ENCODE data around the gene FMNL2.

Gene FMNL2

GRCh38 chr2:152446213-152446612, 111.2 kb downstream of the FMNL2 start:
- no peak for DNase-seq (ENCODE audit: low read depth in 2 of 2)

GRCh38 chr2:152447897-152448296, 112.9 kb downstream of the FMNL2 start:
- DNase-seq (ENCODE audit: low read depth in 2 of 2) = no peak

DNA sequence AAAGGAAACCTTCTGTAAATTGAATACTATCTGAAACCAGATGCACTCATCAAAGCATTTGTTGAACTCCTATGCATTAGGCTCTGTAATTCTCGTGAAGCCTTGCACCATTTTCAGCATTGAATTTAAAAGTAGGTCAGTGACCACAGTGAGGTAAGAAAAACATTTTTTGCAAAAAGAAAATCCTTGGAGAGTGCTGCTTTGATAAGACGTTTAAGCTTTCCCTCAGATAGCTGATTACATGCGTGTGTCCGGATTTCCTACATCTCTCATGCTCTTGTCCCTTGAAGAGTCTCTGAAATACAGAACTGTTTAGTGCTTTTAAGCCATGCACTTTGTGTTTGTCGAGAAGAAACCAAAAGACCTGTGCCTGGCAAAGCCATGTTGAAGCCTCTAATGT, 113.6 kb downstream of the FMNL2 start:
- DNase-seq (ENCODE audit: low read depth in 2 of 2) = no peak

DNA sequence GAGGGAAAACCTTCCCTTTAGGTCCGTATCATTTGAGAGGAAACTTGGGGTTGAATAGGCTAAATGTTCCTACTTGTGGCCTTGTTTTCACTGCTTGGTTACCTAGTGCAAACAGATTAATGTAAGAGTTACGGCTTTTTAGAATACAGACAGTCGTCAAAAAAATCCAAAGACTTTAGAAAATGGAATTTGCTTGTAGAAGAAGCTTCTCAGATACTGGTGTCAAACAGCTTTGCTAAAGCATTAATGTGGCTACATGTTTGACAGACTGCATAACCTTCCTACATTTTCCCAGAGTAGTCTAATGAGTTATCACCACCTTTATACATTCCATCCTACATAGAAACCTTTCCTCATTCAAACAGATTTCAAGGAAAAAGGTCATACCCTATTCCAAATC, 114.6 kb downstream of the FMNL2 start:
- no peak for DNase-seq (ENCODE audit: low read depth in 2 of 2)

DNA sequence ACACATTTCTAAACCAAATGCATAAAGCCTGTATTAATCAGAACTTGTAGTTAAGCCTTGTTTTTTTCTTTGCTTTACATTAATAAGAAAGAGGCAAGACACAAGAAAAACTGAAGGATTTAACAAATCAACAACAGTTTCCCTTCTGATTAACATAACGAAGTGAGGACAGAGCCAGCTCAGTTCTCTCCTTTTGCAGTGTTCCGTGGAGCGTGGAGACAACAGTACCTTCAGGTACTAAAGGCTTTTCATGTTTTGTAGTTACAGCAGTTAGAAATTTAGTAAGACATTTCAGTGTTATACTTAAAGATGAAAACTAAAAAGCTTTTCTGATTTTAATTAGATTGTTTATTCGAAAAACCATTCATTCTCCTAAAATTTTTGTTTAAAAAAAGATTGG, 115.2 kb downstream of the FMNL2 start:
- no peak for DNase-seq (ENCODE audit: low read depth in 2 of 2)

DNA sequence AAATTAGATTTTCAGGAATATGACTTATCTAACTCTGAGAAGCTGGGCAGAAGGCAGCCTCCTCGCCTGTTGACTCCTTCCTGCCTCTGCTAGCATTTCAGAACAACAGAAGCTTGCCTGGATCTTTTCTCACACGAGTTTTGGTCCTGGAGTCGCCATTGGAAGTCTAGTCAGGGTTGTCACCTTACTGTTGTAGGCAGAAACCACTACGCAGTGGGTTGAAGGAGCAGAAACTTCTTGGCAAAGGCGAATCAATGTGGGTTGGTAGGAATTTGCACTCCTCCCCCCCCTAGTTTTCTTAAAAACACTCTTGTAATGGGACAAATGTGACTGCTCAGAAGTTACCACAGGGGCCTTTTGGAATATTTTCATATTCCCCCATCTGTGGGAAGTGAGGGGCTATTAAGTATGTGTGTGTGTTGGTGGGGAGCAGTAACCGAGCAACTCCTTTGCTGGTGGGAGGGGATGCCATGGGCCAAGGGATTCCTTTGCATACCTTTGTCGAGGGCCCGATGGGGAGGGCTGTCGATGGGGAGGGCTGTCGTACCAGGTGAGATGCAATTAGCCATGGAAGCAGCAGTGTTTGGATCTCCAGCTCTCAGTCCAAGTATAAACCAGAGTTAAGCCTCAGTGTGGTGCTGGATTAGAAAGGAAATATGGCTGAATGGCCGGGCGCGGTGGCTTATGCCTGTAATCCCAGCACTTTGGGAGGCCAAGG, 117.4 kb downstream of the FMNL2 start:
- DNase-seq (ENCODE audit: low read depth in 2 of 2) = no peak

- no peak for DNase-seq (ENCODE audit: low read depth in 2 of 2)
Measured at GRCh38 chr2:152453129-152453911, 118.3 kb downstream of the FMNL2 start.

- no peak for DNase-seq (ENCODE audit: low read depth in 2 of 2)
Measured at GRCh38 chr2:152454371-152454770, 119.4 kb downstream of the FMNL2 start.

- no peak for DNase-seq (ENCODE audit: low read depth in 2 of 2)
Measured at GRCh38 chr2:152454960-152455359, 120.0 kb downstream of the FMNL2 start.

DNA sequence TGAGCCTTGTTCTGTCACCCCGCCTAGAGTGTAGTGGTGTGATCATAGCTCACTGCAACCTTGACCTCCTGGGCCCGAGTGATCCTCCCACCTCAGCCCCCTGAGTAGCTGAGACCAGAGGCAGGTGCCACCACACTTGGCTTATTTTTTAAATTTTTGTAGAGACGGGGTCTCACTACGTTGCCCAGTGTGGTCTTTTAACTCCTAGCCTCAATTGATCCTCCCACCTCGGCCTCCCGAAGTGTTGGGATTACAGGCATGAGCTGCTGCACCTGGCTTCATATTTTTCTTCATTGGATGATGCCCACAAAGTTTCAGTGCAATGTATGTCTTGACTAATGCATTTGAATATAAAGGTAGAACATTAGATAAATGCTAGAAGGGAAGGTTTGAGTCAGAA, 120.8 kb downstream of the FMNL2 start:
- no peak for DNase-seq (ENCODE audit: low read depth in 2 of 2)

DNA sequence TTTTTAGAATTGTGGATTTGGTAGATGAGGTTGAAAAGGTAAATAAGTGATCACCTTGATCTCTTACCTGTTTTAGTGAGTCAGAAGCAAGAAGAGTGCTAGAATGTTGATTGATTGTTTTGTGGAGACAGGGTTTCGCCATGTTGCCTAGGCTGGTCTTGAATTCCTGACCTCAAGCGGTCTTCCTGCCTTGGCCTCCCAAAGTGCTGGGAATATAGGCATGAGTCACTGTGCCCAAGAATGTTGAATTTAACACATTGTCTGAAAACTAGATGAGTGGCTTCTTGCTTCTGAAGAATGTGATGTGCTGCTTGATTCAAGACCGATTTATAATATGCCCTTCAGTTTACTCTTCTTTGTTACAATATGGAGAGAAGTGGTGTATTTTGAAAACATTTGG, 121.3 kb downstream of the FMNL2 start:
- no peak for DNase-seq (ENCODE audit: low read depth in 2 of 2)

DNA sequence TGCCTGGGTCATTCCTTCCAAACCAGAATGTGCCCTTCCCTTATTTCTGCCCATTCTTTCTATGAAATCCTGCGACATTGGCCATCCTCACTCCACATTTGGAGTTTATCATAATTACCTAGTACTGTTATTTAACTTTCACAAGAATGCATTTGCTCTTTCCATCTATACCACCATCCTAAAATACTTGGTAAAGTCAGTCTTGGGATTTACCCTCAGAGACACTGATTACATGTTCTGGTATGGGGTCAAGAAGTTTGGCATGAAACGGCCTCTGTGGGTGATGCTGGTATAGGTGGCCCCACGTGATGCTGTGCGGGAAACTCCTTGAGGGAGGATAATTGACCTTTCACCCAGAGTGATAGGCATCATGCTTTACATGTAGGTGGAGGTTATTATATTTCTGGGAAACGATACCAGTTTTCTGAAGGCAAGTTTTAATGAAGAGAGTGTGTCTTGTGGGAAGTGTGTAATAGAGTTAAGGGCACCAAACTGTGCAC, 123.5 kb downstream of the FMNL2 start:
- DNase-seq (ENCODE audit: low read depth in 2 of 2) = no peak

DNA sequence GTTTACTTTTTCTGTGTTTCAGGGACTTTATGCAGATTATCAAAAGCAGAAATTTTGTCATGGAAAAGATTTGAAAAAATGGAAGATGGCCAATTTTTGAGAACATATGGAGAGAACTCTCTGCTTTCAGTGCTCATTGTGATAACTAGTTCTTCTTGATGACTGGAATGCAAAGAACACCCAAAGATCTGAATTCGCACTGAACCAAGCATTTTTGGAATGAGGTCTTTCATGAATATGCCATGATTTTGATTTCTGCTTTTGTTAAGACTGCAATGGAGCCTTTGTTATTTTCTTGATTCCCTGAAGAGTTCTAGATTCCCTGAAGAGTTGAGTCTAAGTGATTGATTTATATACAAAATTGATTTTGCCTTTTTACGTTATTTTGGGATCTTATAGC, 124.1 kb downstream of the FMNL2 start:
- no peak for DNase-seq (ENCODE audit: low read depth in 2 of 2)

GRCh38 chr2:152460567-152460966, 125.6 kb downstream of the FMNL2 start:
- DNase-seq (ENCODE audit: low read depth in 2 of 2) = no peak

DNA sequence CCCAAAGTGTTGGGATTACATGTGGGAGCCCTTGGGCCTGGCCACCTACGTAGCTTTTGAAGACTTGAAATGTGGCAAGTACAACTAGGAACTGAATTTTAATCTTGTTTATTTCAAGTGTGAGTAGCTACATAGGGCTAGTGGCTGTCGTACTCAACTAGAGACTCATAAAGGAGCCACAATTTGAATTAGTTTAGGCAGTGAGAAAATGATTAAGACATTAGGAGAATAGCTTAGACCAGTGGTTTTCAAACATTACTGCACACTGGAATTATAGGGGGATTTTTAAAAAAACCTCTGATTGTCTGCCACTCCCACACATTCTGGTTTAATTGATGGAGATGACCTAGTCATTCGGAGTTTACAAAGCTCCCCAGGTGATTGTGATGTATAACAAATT, 127.1 kb downstream of the FMNL2 start:
- DNase-seq (ENCODE audit: low read depth in 2 of 2) = no peak

GRCh38 chr2:152462779-152463178, 127.8 kb downstream of the FMNL2 start:
- no peak for DNase-seq (ENCODE audit: low read depth in 2 of 2)

GRCh38 chr2:152464851-152465470, 130.0 kb downstream of the FMNL2 start:
- DNase-seq (ENCODE audit: low read depth in 2 of 2) = no peak

DNA sequence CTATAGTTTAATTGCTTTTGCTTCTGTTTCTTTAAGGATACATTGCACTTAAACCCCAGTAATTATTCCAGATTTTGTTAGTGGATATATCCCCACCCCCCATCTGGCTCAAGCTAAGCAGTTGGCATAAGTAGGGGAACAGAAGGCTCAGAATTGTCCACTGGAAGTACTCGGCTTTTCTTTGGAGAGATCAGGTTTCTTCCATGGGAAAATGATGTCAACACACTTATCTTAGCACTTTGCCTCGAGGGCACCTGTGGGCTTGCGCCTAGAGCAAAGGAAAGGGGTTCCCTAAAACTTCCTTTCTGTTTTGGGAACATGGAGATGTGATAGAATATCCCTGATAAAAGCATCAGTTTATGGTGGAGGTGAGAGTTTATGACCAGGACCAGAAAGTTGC, 130.6 kb downstream of the FMNL2 start:
- no peak for DNase-seq (ENCODE audit: low read depth in 2 of 2)

DNA sequence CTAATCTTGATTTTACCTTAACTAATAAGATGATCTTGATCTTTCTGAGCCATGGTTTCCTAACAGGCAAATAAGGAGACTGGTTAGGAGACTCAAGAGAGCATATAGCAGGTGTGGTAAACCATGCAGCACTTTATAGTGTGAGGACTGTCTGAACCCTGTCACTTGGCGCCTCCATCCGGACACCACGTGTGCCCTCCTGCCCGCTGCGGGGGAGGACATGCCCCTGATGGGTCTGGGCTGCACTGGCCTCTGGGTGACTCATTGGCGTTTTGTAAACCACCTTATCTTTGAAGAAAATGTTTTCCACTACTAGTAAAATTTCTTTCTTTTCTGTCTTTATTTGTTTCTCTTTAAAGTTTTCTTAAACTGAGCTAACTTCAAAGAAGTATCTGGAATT, 131.1 kb downstream of the FMNL2 start:
- DNase-seq (ENCODE audit: low read depth in 2 of 2) = no peak

DNA sequence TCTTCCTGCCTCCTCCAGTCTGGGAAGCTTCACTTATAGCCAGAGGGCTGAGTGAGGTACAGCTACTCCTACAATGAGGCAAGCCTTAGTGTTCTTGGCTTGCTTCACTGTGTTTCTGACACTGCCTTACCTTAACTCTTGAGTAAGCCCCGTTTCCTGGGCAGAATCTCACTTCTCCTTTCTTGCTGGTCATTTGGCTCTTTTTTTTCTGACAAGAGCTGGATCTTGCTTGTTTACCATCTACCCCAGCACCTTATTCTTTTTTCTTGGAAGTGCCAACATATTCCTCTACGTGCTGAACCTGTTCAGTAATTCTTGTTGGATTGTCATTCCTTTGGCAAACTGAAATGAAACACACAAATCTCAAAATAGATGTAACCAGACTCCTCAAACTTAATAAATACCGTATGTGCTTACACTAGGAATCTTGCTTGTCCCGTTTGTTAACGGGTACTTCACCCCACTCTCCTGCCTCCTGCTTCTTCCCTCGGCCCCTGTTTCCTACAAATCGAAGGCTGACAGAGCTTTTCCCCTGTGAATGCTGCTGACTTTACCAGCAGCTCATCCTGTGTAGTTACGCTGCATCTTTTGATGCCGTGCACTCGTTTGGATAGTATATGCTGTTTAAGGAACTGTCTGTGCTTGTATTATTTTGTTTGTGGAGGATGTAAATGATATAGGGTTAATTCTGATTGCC, 132.2 kb downstream of the FMNL2 start:
- no peak for DNase-seq (ENCODE audit: low read depth in 2 of 2)

- DNase-seq (ENCODE audit: low read depth in 2 of 2) = no peak
Measured at GRCh38 chr2:152467677-152468410, 132.9 kb downstream of the FMNL2 start.
